K562 (cell line): Measurements from ENCODE around the gene CUTA. TPM values are rescaled to one million over a fixed set of nuclear protein-coding genes. Genes with fewer than 3 reads are reported as not detected.

Experiments used
- ARHGAP35 ChIP-seq: fragments of 450-650 bp; IDR thresholded peaks from 2 replicates; pipeline ENCODE4 v1.6.1; 2018; ENCODE audit not compliant: partially characterized antibody
- CBFA2T2 ChIP-seq: fragments of 450-650 bp; conservative IDR thresholded peaks from 2 replicates; pipeline ENCODE4 v1.6.1; 2017; ENCODE audit warnings: mild to moderate bottlenecking
- CEBPB ChIP-seq: fragments of 450-650 bp; IDR thresholded peaks from 2 replicates; pipeline ENCODE4 v1.6.1; 2016; ENCODE audit warnings: missing genetic modification characterization, missing compliant biosample characterization
- CEBPG ChIP-seq, 3 experiments: fragments of 200-800 bp in 1 of 3; sonication (Bioruptor generic) in 1 of 3; sonication (generic) in 1 of 3; formaldehyde crosslinking in 1 of 3; IDR thresholded peaks in 2 of 3; conservative IDR thresholded peaks in 1 of 3; 2 replicates each; pipeline versions ENCODE4 v1.6.1 to v1.8.0; 2016 to 2022; ENCODE audit warnings: missing compliant biosample characterization in 2 of 3, missing genetic modification characterization in 2 of 3, mild to moderate bottlenecking in 1 of 3, missing genetic modification reagents in 1 of 3
- DMBX1 ChIP-seq: fragments of 250-450 bp; sonication (Bioruptor Pico); IDR thresholded peaks from 2 replicates; pipeline ENCODE4 v1.8.0; 2022; ENCODE audit warnings: inconsistent platforms, mild to moderate bottlenecking, moderate library complexity, borderline replicate concordance
- E2F3 ChIP-seq: fragments of 250-450 bp; sonication (Bioruptor Pico); IDR thresholded peaks from 2 replicates; pipeline ENCODE4 v1.4.0; 2020; ENCODE audit warnings: mild to moderate bottlenecking
- HDAC3 ChIP-seq: fragments of 450-650 bp; IDR thresholded peaks from 2 replicates; pipeline ENCODE4 v1.6.1; 2018; ENCODE audit warnings: borderline replicate concordance, mild to moderate bottlenecking, moderate library complexity; ENCODE audit not compliant: partially characterized antibody
- MECOM ChIP-seq: fragments of 250-450 bp; sonication (Bioruptor Pico); IDR thresholded peaks from 2 replicates; pipeline ENCODE4 v1.8.0; 2022; ENCODE audit warnings: inconsistent platforms
- MEF2D ChIP-seq: conservative IDR thresholded peaks from 2 replicates; pipeline ENCODE4 v1.6.1; 2016; ENCODE audit warnings: low read depth, missing genetic modification characterization, missing compliant biosample characterization
- NFATC3 ChIP-seq: fragments of 450-650 bp; IDR thresholded peaks from 2 replicates; pipeline ENCODE4 v1.6.1; 2017; ENCODE audit warnings: mild to moderate bottlenecking
- NR0B1 ChIP-seq: fragments of 450-650 bp; IDR thresholded peaks from one replicate; pipeline ENCODE4 v1.6.1; 2018; ENCODE audit warnings: mild to moderate bottlenecking, moderate library complexity; ENCODE audit not compliant: partially characterized antibody
- NR1H2 ChIP-seq: sonication (generic); formaldehyde crosslinking; IDR thresholded peaks from 2 replicates; pipeline ENCODE4 v1.4.0; 2020; ENCODE audit warnings: mild to moderate bottlenecking, missing genetic modification reagents
- NR4A1 ChIP-seq, 2 experiments: fragments of 250-450 bp in 1 of 2; fragments of 450-650 bp in 1 of 2; sonication (Bioruptor Pico) in 1 of 2; IDR thresholded peaks; 2 replicates each; pipeline versions ENCODE4 v1.4.0 to v1.6.1; 2016 to 2020; ENCODE audit warnings: mild to moderate bottlenecking in 2 of 2, missing compliant biosample characterization in 1 of 2, missing genetic modification characterization in 1 of 2, moderate library complexity in 1 of 2
- RAD51 ChIP-seq: fragments of 450-650 bp; IDR thresholded peaks from 2 replicates; pipeline ENCODE4 v1.7.1; 2016; ENCODE audit warnings: low read depth, mild to moderate bottlenecking, borderline replicate concordance
- RB1 ChIP-seq: fragments of 450-650 bp; IDR thresholded peaks from 2 replicates; pipeline ENCODE4 v1.6.1; 2017; ENCODE audit warnings: low read depth, mild to moderate bottlenecking
- RFX5 ChIP-seq: IDR thresholded peaks from 2 replicates; pipeline ENCODE4 v1.6.1; 2011; ENCODE audit warnings: low read depth, mild to moderate bottlenecking, improper control_type of control experiment, low read length
- SMAD4 ChIP-seq: fragments of 250-450 bp; sonication (Bioruptor Pico); conservative IDR thresholded peaks from 2 replicates; pipeline ENCODE4 v1.8.0; 2021; ENCODE audit warnings: inconsistent platforms, mild to moderate bottlenecking, moderate library complexity
- TOE1 ChIP-seq, 2 experiments: fragments of 450-650 bp in 1 of 2; sonication (generic) in 1 of 2; formaldehyde crosslinking in 1 of 2; IDR thresholded peaks; 2 replicates each; pipeline versions ENCODE4 v1.7.1 to v1.8.0; 2016 to 2022; ENCODE audit warnings: borderline replicate concordance in 2 of 2, mild to moderate bottlenecking in 2 of 2, antibody characterized with exemption in 1 of 2, inconsistent platforms in 1 of 2, low read depth in 1 of 2, missing genetic modification reagents in 1 of 2, moderate library complexity in 1 of 2
- ZNF175 ChIP-seq: fragments of 200-800 bp; sonication (Bioruptor generic); IDR thresholded peaks from 2 replicates; pipeline ENCODE4 v1.6.1; 2016; ENCODE audit warnings: low read depth, mild to moderate bottlenecking, missing genetic modification characterization, missing compliant biosample characterization
- ZNF76 ChIP-seq: fragments of 250-450 bp; sonication (Bioruptor Pico); IDR thresholded peaks from 2 replicates; pipeline ENCODE4 v1.4.0; 2020; ENCODE audit warnings: mild to moderate bottlenecking, moderate library complexity, borderline replicate concordance
- ZNF778 ChIP-seq: fragments of 450-650 bp; formaldehyde crosslinking; IDR thresholded peaks from 2 replicates; pipeline ENCODE4 v1.4.0; 2020; ENCODE audit warnings: mild to moderate bottlenecking, moderate library complexity
- polyA plus RNA-seq, 8 experiments: library from polyadenylated mRNA; depleted of rRNA in 4 of 8; stranded (reverse) in 5 of 8; unstranded in 3 of 8; fragments of >200 nt; fragmentation: Nextera tagmentation in 2 of 8; fragmentation: Illumina TruSeq in 1 of 8; extraction: Ambion mirVana in 2 of 8; extraction: Trizol in 1 of 8; gene quantifications; 2 replicates each; pipeline versions ENCODE4 v1.2.1 to v1.2.3, GENCODE V29; 2011 to 2014; ENCODE audit warnings: inconsistent platforms in 1 of 8, missing spikeins in 1 of 8
- total RNA-seq, 7 experiments: library from RNA; depleted of rRNA in 6 of 7; stranded (reverse); fragments of >200 nt in 6 of 7; fragmentation: Illumina TruSeq in 2 of 7; extraction: Trizol in 2 of 7; gene quantifications; 2 replicates each; pipeline versions ENCODE4 v1.2.1 to v1.2.3, GENCODE V29; 2011 to 2021; ENCODE audit warnings: low replicate concordance in 1 of 7
- TF ChIP-seq, protein P1 (sequence below): fragments of 450-650 bp; IDR thresholded peaks from 2 replicates; pipeline ENCODE4 v1.6.1; 2016; ENCODE audit warnings: mild to moderate bottlenecking
- TF ChIP-seq, protein P2 (sequence below): sonication (generic); formaldehyde crosslinking; IDR thresholded peaks from 2 replicates; pipeline ENCODE4 v1.8.0; 2022; ENCODE audit warnings: missing genetic modification reagents, mild to moderate bottlenecking, borderline replicate concordance

CUTA gene
- total and polyA plus RNA-seq, 9 of the 15 experiments (the other 6 are each of a cell fraction or from before 2014, with no cell fraction given), result 166 to 682 (median 310) TPM

DNA sequence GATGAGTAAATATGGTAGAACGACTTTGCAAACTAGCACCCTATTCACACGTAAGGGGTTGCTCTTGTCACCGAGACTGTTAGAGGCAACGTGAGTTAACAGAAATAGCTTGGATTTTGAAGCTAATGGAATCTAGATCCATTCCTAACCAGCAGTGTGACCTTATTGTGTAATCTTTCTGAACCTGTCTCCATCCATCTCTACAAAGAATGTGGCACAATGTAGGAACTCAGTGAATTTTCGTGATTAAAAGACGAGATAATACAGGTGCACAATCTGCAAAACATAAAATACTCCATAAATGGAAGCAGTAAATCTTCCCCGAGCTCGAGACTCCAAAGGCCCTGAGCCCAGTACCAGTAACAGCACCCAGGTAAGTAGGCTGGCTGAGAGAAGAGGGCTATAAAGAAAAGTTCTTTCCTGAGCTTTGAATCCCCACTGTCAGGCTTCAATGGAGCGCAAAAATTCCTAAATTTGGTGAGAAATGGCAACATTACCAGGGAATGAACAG, 27.1 kb downstream of the CUTA start (continued):
- TF ChIP-seq, protein P1, sequence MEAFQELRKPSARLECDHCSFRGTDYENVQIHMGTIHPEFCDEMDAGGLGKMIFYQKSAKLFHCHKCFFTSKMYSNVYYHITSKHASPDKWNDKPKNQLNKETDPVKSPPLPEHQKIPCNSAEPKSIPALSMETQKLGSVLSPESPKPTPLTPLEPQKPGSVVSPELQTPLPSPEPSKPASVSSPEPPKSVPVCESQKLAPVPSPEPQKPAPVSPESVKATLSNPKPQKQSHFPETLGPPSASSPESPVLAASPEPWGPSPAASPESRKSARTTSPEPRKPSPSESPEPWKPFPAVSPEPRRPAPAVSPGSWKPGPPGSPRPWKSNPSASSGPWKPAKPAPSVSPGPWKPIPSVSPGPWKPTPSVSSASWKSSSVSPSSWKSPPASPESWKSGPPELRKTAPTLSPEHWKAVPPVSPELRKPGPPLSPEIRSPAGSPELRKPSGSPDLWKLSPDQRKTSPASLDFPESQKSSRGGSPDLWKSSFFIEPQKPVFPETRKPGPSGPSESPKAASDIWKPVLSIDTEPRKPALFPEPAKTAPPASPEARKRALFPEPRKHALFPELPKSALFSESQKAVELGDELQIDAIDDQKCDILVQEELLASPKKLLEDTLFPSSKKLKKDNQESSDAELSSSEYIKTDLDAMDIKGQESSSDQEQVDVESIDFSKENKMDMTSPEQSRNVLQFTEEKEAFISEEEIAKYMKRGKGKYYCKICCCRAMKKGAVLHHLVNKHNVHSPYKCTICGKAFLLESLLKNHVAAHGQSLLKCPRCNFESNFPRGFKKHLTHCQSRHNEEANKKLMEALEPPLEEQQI, result peak; percentile 38; the same call in 1 of the 2 replicates
- 0 out of 2 replicates have a peak, but pooled peaks have one; percentile 44 for TF ChIP-seq CEBPG (CRISPR knock-in tag; IDR thresholded peaks at IDR 0.05)
- peak; percentile 74 to 84 for TF ChIP-seq CEBPG (tag; conservative IDR thresholded peaks at IDR 0.05 in 1 of 2, IDR thresholded peaks at IDR 0.05 in 1 of 2)
- TF ChIP-seq RAD51, result peak; percentile 57; the same call in 1 of the 2 replicates
- peak; percentile 91 for TF ChIP-seq CEBPB
- 0 out of 2 replicates have a peak, but pooled peaks have one; percentile 84 for TF ChIP-seq DMBX1
- TF ChIP-seq CBFA2T2, result peak; percentile 27; the same call in 1 of the 2 replicates
- TF ChIP-seq MEF2D, result no peak
- 0 out of 2 replicates have a peak, but pooled peaks have one; percentile 16 for TF ChIP-seq NR1H2 (CRISPR knock-in tag)
- TF ChIP-seq MECOM (CRISPR knock-in tag), result 0 out of 2 replicates have a peak, but pooled peaks have one; percentile 20
- no peak for TF ChIP-seq ARHGAP35
- TF ChIP-seq RFX5, result no peak
- TF ChIP-seq ZNF778 (CRISPR knock-in tag), result no peak
- no peak for TF ChIP-seq RB1
- no peak for TF ChIP-seq TOE1 (IDR thresholded peaks at IDR 0.05; ENCODE audit: borderline replicate concordance)
- TF ChIP-seq TOE1 (CRISPR knock-in tag; IDR thresholded peaks at IDR 0.05; ENCODE audit: borderline replicate concordance, low read depth), result 0 out of 2 replicates have a peak, but pooled peaks have one; percentile 4
- TF ChIP-seq ZNF175 (CRISPR knock-in tag), result peak; percentile 90
- peak; percentile 76; the same call in 1 of the 2 replicates for TF ChIP-seq SMAD4 (CRISPR knock-in tag)
- TF ChIP-seq ZNF76, result 0 out of 2 replicates have a peak, but pooled peaks have one; percentile 9
- TF ChIP-seq, protein P2, sequence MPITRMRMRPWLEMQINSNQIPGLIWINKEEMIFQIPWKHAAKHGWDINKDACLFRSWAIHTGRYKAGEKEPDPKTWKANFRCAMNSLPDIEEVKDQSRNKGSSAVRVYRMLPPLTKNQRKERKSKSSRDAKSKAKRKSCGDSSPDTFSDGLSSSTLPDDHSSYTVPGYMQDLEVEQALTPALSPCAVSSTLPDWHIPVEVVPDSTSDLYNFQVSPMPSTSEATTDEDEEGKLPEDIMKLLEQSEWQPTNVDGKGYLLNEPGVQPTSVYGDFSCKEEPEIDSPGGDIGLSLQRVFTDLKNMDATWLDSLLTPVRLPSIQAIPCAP (CRISPR knock-in tag), result 0 out of 2 replicates have a peak, but pooled peaks have one; percentile 22
- TF ChIP-seq HDAC3, result peak; percentile 41
- peak; percentile 27; the same call in 1 of the 2 replicates for TF ChIP-seq E2F3 (CRISPR knock-in tag)
- peak; percentile 66; the same call in 1 of the 2 replicates for TF ChIP-seq NFATC3
- no peak for TF ChIP-seq NR0B1
- no peak for TF ChIP-seq NR4A1 (CRISPR knock-in tag; IDR thresholded peaks at IDR 0.05)
- peak; percentile 67; the same call in 1 of the 2 replicates for TF ChIP-seq NR4A1 (tag; IDR thresholded peaks at IDR 0.05)
